HepG2 (cell line): ENCODE data around the gene BLOC1S4. TPM values are rescaled to one million over a fixed set of nuclear protein-coding genes. Genes with fewer than 3 reads are reported as not detected.

Source experiments
- ARID4A ChIP-seq: sonication (generic); formaldehyde crosslinking; IDR thresholded peaks from 2 replicates; pipeline ENCODE4 v1.5.0; 2020; ENCODE audit warnings: mild to moderate bottlenecking, missing genetic modification reagents, borderline replicate concordance
- CHD2 ChIP-seq: IDR thresholded peaks from 2 replicates; pipeline ENCODE4 v1.6.1; 2011; ENCODE audit warnings: low read depth, low read length, improper control_type of control experiment
- DR1 ChIP-seq: sonication (generic); formaldehyde crosslinking; IDR thresholded peaks from 2 replicates; pipeline ENCODE4 v1.8.0; 2021; ENCODE audit warnings: mild to moderate bottlenecking, missing genetic modification reagents, inconsistent platforms
- ESRRA ChIP-seq: sonication (generic); formaldehyde crosslinking; IDR thresholded peaks from 2 replicates; pipeline ENCODE4 v1.5.1; 2020; ENCODE audit warnings: mild to moderate bottlenecking, low read depth, missing genetic modification reagents
- EZH2 ChIP-seq: conservative IDR thresholded peaks from 2 replicates; pipeline ENCODE4 v1.6.1; 2012; ENCODE audit warnings: mild to moderate bottlenecking, low read depth, low read length, moderate library complexity
- FOXP1 ChIP-seq, 2 experiments: fragments of 450-650 bp in 1 of 2; IDR thresholded peaks; 2 replicates each; pipeline ENCODE4 v1.6.1; 2017 to 2018; ENCODE audit warnings: antibody characterized with exemption in 1 of 2
- GZF1 ChIP-seq: sonication (generic); formaldehyde crosslinking; IDR thresholded peaks from 2 replicates; pipeline ENCODE4 v1.5.1; 2020; ENCODE audit warnings: mild to moderate bottlenecking, missing genetic modification reagents
- KLF13 ChIP-seq: sonication (generic); formaldehyde crosslinking; IDR thresholded peaks from 2 replicates; pipeline ENCODE4 v1.4.0; 2020; ENCODE audit warnings: mild to moderate bottlenecking, missing genetic modification reagents
- KLF6 ChIP-seq: IDR thresholded peaks from 2 replicates; pipeline ENCODE4 v1.8.0; 2016; ENCODE audit warnings: missing biosample characterization, missing genetic modification reagents
- KLF9 ChIP-seq: IDR thresholded peaks from 2 replicates; pipeline ENCODE4 v1.6.1; 2016; ENCODE audit warnings: low read depth
- MXI1 ChIP-seq: IDR thresholded peaks from 3 replicates; pipeline ENCODE4 v1.6.1; 2012; ENCODE audit warnings: low read depth, low read length, inconsistent platforms, borderline replicate concordance
- NAIF1 ChIP-seq: sonication (generic); formaldehyde crosslinking; IDR thresholded peaks from 2 replicates; pipeline ENCODE4 v1.5.0; 2020; ENCODE audit warnings: mild to moderate bottlenecking, missing genetic modification reagents, borderline replicate concordance
- NCOA1 ChIP-seq: sonication (generic); formaldehyde crosslinking; IDR thresholded peaks from 2 replicates; pipeline ENCODE4 v1.9.0; 2021; ENCODE audit warnings: missing genetic modification reagents
- NR3C1 ChIP-seq: sonication (generic); formaldehyde crosslinking; IDR thresholded peaks from 2 replicates; pipeline ENCODE4 v1.4.0; 2020; ENCODE audit warnings: missing genetic modification reagents
- REL ChIP-seq: sonication (generic); formaldehyde crosslinking; conservative IDR thresholded peaks from 2 replicates; pipeline ENCODE4 v1.8.0; 2022; ENCODE audit warnings: mild to moderate bottlenecking, missing genetic modification reagents, moderate library complexity
- RFX1 ChIP-seq: fragments of 450-650 bp; IDR thresholded peaks from 2 replicates; pipeline ENCODE4 v1.6.1; 2017
- TMF1 ChIP-seq: sonication (generic); formaldehyde crosslinking; IDR thresholded peaks from 2 replicates; pipeline ENCODE4 v1.8.1; 2022; ENCODE audit warnings: low read depth, missing genetic modification reagents
- ZFP62 ChIP-seq: sonication (generic); formaldehyde crosslinking; IDR thresholded peaks from 2 replicates; pipeline ENCODE4 v1.4.0; 2020; ENCODE audit warnings: missing genetic modification reagents
- ZNF224 ChIP-seq: sonication (generic); formaldehyde crosslinking; IDR thresholded peaks from 2 replicates; pipeline ENCODE4 v1.5.0; 2020; ENCODE audit warnings: mild to moderate bottlenecking, missing genetic modification reagents
- ZNF230 ChIP-seq: sonication (generic); formaldehyde crosslinking; IDR thresholded peaks from 2 replicates; pipeline ENCODE4 v1.4.0; 2020; ENCODE audit warnings: mild to moderate bottlenecking, missing genetic modification reagents
- ZNF234 ChIP-seq: sonication (generic); formaldehyde crosslinking; conservative IDR thresholded peaks from 2 replicates; pipeline ENCODE4 v1.5.1; 2020; ENCODE audit warnings: mild to moderate bottlenecking, missing genetic modification reagents
- ZNF362 ChIP-seq: sonication (generic); formaldehyde crosslinking; IDR thresholded peaks from 2 replicates; pipeline ENCODE4 v1.4.0; 2020; ENCODE audit warnings: missing genetic modification reagents, mild to moderate bottlenecking, borderline replicate concordance
- ZNF530 ChIP-seq: sonication (generic); formaldehyde crosslinking; IDR thresholded peaks from 2 replicates; pipeline ENCODE4 v1.5.0; 2020; ENCODE audit warnings: low read depth, mild to moderate bottlenecking, missing genetic modification reagents
- ZNF557 ChIP-seq: sonication (generic); formaldehyde crosslinking; IDR thresholded peaks from 2 replicates; pipeline ENCODE4 v1.4.0; 2020; ENCODE audit warnings: missing genetic modification reagents
- ZNF577 ChIP-seq: sonication (generic); formaldehyde crosslinking; IDR thresholded peaks from 2 replicates; pipeline ENCODE4 v1.4.0; 2020; ENCODE audit warnings: mild to moderate bottlenecking, low read depth, missing genetic modification reagents, borderline replicate concordance
- ZNF775 ChIP-seq: sonication (generic); formaldehyde crosslinking; IDR thresholded peaks from 2 replicates; pipeline ENCODE4 v1.4.0; 2020; ENCODE audit warnings: missing genetic modification reagents, mild to moderate bottlenecking, moderate library complexity, borderline replicate concordance
- polyA plus RNA-seq, 8 experiments: library from polyadenylated mRNA; depleted of rRNA in 3 of 8; stranded (reverse) in 7 of 8; unstranded in 1 of 8; fragments of >200 nt; fragmentation: Illumina TruSeq in 4 of 8; extraction: Trizol in 4 of 8; gene quantifications; 2 replicates each; pipeline versions ENCODE4 v1.2.1 to v1.2.3, GENCODE V29; 2011 to 2016; ENCODE audit warnings: low read depth in 4 of 8, missing spikeins in 1 of 8, mixed read lengths in 1 of 8; ENCODE audit not compliant: insufficient read depth in 1 of 8
- total RNA-seq, 5 experiments: library from RNA; depleted of rRNA; stranded (reverse); fragments of >200 nt; fragmentation: Illumina TruSeq; extraction: Trizol; gene quantifications; 2 replicates each; pipeline ENCODE4 v1.2.3, GENCODE V29; 2016; ENCODE audit warnings: low read depth in 1 of 5

The BLOC1S4 gene
- total and polyA plus RNA-seq, 2 of the 13 experiments (the other 11 are each of a cell fraction or from before 2014, with no cell fraction given), result 15.5 to 20.9 TPM

GRCh38 chr4:6673660-6674499, 42.1 kb upstream of the BLOC1S4 start (continued):
- peak; percentile 51 for TF ChIP-seq ESRRA
- no peak for TF ChIP-seq ZNF577 (CRISPR knock-in tag)
- no peak; the same call in 1 of the 2 replicates for TF ChIP-seq TMF1 (CRISPR knock-in tag)
- TF ChIP-seq ZNF530 (CRISPR knock-in tag), result no peak
- peak; percentile 67 for TF ChIP-seq ZNF230 (CRISPR knock-in tag)
- no peak for TF ChIP-seq ZNF557 (CRISPR knock-in tag)
- TF ChIP-seq NCOA1 (CRISPR knock-in tag), result no peak
- TF ChIP-seq ZNF224 (CRISPR knock-in tag), result no peak
- peak; percentile 48; the same call in 1 of the 2 replicates for TF ChIP-seq ZNF362
- peak; percentile 47; the same call in 1 of the 2 replicates for TF ChIP-seq GZF1 (CRISPR knock-in tag)
- TF ChIP-seq EZH2, result no peak
- TF ChIP-seq ZFP62 (CRISPR knock-in tag), result no peak
- peak; percentile 81 for TF ChIP-seq NAIF1 (CRISPR knock-in tag)
- no peak; the same call in 1 of the 2 replicates for TF ChIP-seq DR1 (CRISPR knock-in tag)
- 0 out of 2 replicates have a peak, but pooled peaks have one; percentile 36 for TF ChIP-seq KLF13 (CRISPR knock-in tag)
- peak; percentile 27; the same call in 1 of the 2 replicates for TF ChIP-seq CHD2
- TF ChIP-seq REL, result peak; percentile 89
- TF ChIP-seq MXI1, result peak; percentile 95
- TF ChIP-seq KLF6 (CRISPR knock-in tag), result peak; percentile 82
- no peak for TF ChIP-seq KLF9
- TF ChIP-seq NR3C1, result no peak
- peak; percentile 67; the same call in 1 of the 2 replicates for TF ChIP-seq ARID4A (CRISPR knock-in tag)
- TF ChIP-seq ZNF234 (CRISPR knock-in tag), result peak; percentile 80; the same call in 1 of the 2 replicates
- TF ChIP-seq FOXP1 (IDR thresholded peaks at IDR 0.05), result no peak
- TF ChIP-seq FOXP1 (CRISPR knock-in tag; IDR thresholded peaks at IDR 0.05), result no peak
- 0 out of 2 replicates have a peak, but pooled peaks have one; percentile 34 for TF ChIP-seq ZNF775 (CRISPR knock-in tag)
- TF ChIP-seq RFX1, result no peak
